ENCODE measurements around the gene ACTL8.

Gene ACTL8

GRCh38 chr1:17757426-17757825 lies 2.3 kb downstream of the ACTL8 start:
- no peak overlapping the region for H3K27ac ChIP-seq (ENCODE audit: low read depth, low read length)

GRCh38 chr1:17759114-17759513 lies 4.0 kb downstream of the ACTL8 start:
- Histone ChIP-seq H2BK15ac (replicated peaks; ENCODE audit: low read depth) (no peak overlapping the region), H3K27ac (ENCODE audit: low read depth, low read length) (no peak overlapping the region), H3K18ac (ENCODE audit: low read length) (no peak overlapping the region), H3K4me1 (ENCODE audit: control insufficient read depth, low read depth, low read length) (no peaks in the 10 kb centered on the region), H2BK120ac (ENCODE audit: low read depth, low read length) (no peak overlapping the region), H3K4me3 (ENCODE audit: low read length) (no peak overlapping the region), H3K36me3 (ENCODE audit: control insufficient read depth, insufficient read depth, low read length) (no peaks in the 10 kb centered on the region), H3K79me1 (ENCODE audit: low read length) (no peaks in the 10 kb centered on the region), H3K23ac (ENCODE audit: low read length) (no peak overlapping the region), H2AK5ac (ENCODE audit: low read length) (no peak overlapping the region), H3K79me2 (ENCODE audit: control insufficient read depth, insufficient read depth, low read length) (no peaks in the 10 kb centered on the region), H3K56ac (ENCODE audit: low read length) (no peak overlapping the region), H3K27me3 (ENCODE audit: insufficient read depth, low read length, poor library complexity) (no peaks in the 10 kb centered on the region), H4K5ac (ENCODE audit: low read length) (no peak overlapping the region), H3K9ac (ENCODE audit: low read length) (no peak overlapping the region), H3K4me2 (ENCODE audit: low read length) (no peak overlapping the region), H3K4ac (ENCODE audit: low read depth, low read length) (no peak overlapping the region), H4K8ac (ENCODE audit: low read depth, low read length) (no peak overlapping the region), H2BK5ac (ENCODE audit: low read length) (no peak overlapping the region)
- peak; percentile 31 for DNase-seq
- no CpG with 5 or more reads among the region's 7 CpGs for WGBS (ENCODE audit: extremely low coverage, insufficient coverage, low lambda C conversion rate)

More at GRCh38 chr1:17757426-17757825, 2.3 kb downstream of the ACTL8 start:
- Histone ChIP-seq H4K8ac (ENCODE audit: low read depth, low read length) (no peak overlapping the region), H2AK5ac (ENCODE audit: low read length) (no peak overlapping the region), H3K4me2 (ENCODE audit: low read length) (no peak overlapping the region), H3K4me1 (ENCODE audit: control insufficient read depth, low read depth, low read length) (no peaks in the 10 kb centered on the region), H3K18ac (ENCODE audit: low read length) (no peak overlapping the region), H3K56ac (ENCODE audit: low read length) (no peak overlapping the region), H3K23ac (ENCODE audit: low read length) (no peak overlapping the region), H3K79me1 (ENCODE audit: low read length) (no peaks in the 10 kb centered on the region), H3K36me3 (ENCODE audit: control insufficient read depth, insufficient read depth, low read length) (no peaks in the 10 kb centered on the region), H3K4me3 (ENCODE audit: low read length) (no peak overlapping the region), H4K5ac (ENCODE audit: low read length) (no peak overlapping the region), H2BK15ac (replicated peaks; ENCODE audit: low read depth) (no peak overlapping the region), H3K9ac (ENCODE audit: low read length) (no peak overlapping the region), H2BK120ac (ENCODE audit: low read depth, low read length) (no peak overlapping the region), H3K79me2 (ENCODE audit: control insufficient read depth, insufficient read depth, low read length) (no peaks in the 10 kb centered on the region), H3K4ac (ENCODE audit: low read depth, low read length) (no peak overlapping the region), H3K27me3 (ENCODE audit: insufficient read depth, low read length, poor library complexity) (no peaks in the 10 kb centered on the region), H2BK5ac (ENCODE audit: low read length) (no peak overlapping the region)
- no peak for DNase-seq
- no CpG with 5 or more reads among the region's 6 CpGs for WGBS (ENCODE audit: extremely low coverage, insufficient coverage, low lambda C conversion rate)

- no peak overlapping the region for H4K5ac ChIP-seq (ENCODE audit: low read length)
- no peak overlapping the region for H3K18ac ChIP-seq (ENCODE audit: low read length)
- no peak overlapping the region for H2AK5ac ChIP-seq (ENCODE audit: low read length)
- H4K8ac ChIP-seq (ENCODE audit: low read depth, low read length) = no peak overlapping the region
- no peak for DNase-seq
- no peak overlapping the region for H3K9ac ChIP-seq (ENCODE audit: low read length)
- H3K79me1 ChIP-seq (ENCODE audit: low read length) = no peaks in the 10 kb centered on the region
- no peak overlapping the region for H2BK15ac ChIP-seq (replicated peaks; ENCODE audit: low read depth)
- H3K79me2 ChIP-seq (ENCODE audit: control insufficient read depth, insufficient read depth, low read length) = no peaks in the 10 kb centered on the region
- H2BK5ac ChIP-seq (ENCODE audit: low read length) = no peak overlapping the region
- no peak overlapping the region for H2BK120ac ChIP-seq (ENCODE audit: low read depth, low read length)
- no peak overlapping the region for H3K4me2 ChIP-seq (ENCODE audit: low read length)
- no peaks in the 10 kb centered on the region for H3K36me3 ChIP-seq (ENCODE audit: control insufficient read depth, insufficient read depth, low read length)
- no peak overlapping the region for H3K23ac ChIP-seq (ENCODE audit: low read length)
- no peaks in the 10 kb centered on the region for H3K27me3 ChIP-seq (ENCODE audit: insufficient read depth, low read length, poor library complexity)
- H3K4ac ChIP-seq (ENCODE audit: low read depth, low read length) = no peak overlapping the region
- no peak overlapping the region for H3K56ac ChIP-seq (ENCODE audit: low read length)
- no peak overlapping the region for H3K27ac ChIP-seq (ENCODE audit: low read depth, low read length)
- no peaks in the 10 kb centered on the region for H3K4me1 ChIP-seq (ENCODE audit: control insufficient read depth, low read depth, low read length)
- no CpG with 5 or more reads among the region's 11 CpGs for WGBS (ENCODE audit: extremely low coverage, insufficient coverage, low lambda C conversion rate)
- H3K4me3 ChIP-seq (ENCODE audit: low read length) = no peak overlapping the region
These were observed 7.2 kb downstream of the ACTL8 start for GRCh38 chr1:17762313-17762712.

GRCh38 chr1:17763417-17763816 lies 8.3 kb downstream of the ACTL8 start:
- Histone ChIP-seq H3K4me3 (ENCODE audit: low read length) (no peak overlapping the region), H3K4me2 (ENCODE audit: low read length) (no peak overlapping the region), H4K8ac (ENCODE audit: low read depth, low read length) (no peak overlapping the region), H3K27ac (ENCODE audit: low read depth, low read length) (no peak overlapping the region), H3K36me3 (ENCODE audit: control insufficient read depth, insufficient read depth, low read length) (no peaks in the 10 kb centered on the region), H3K79me1 (ENCODE audit: low read length) (no peaks in the 10 kb centered on the region), H3K79me2 (ENCODE audit: control insufficient read depth, insufficient read depth, low read length) (no peaks in the 10 kb centered on the region), H2BK15ac (replicated peaks; ENCODE audit: low read depth) (no peak overlapping the region), H2BK5ac (ENCODE audit: low read length) (no peak overlapping the region), H3K27me3 (ENCODE audit: insufficient read depth, low read length, poor library complexity) (no peaks in the 10 kb centered on the region), H3K4me1 (ENCODE audit: control insufficient read depth, low read depth, low read length) (no peaks in the 10 kb centered on the region), H2BK120ac (ENCODE audit: low read depth, low read length) (no peak overlapping the region), H2AK5ac (ENCODE audit: low read length) (no peak overlapping the region), H3K18ac (ENCODE audit: low read length) (no peak overlapping the region), H3K4ac (ENCODE audit: low read depth, low read length) (no peak overlapping the region), H4K5ac (ENCODE audit: low read length) (no peak overlapping the region), H3K23ac (ENCODE audit: low read length) (no peak overlapping the region), H3K9ac (ENCODE audit: low read length) (no peak overlapping the region), H3K56ac (ENCODE audit: low read length) (no peak overlapping the region)
- no peak for DNase-seq
- no CpG with 5 or more reads among the region's 8 CpGs for WGBS (ENCODE audit: extremely low coverage, insufficient coverage, low lambda C conversion rate)

GRCh38 chr1:17763995-17764394 lies 8.9 kb downstream of the ACTL8 start:
- no peak for DNase-seq
- Histone ChIP-seq H4K8ac (ENCODE audit: low read depth, low read length) (no peak overlapping the region), H2AK5ac (ENCODE audit: low read length) (no peak overlapping the region), H3K79me1 (ENCODE audit: low read length) (no peaks in the 10 kb centered on the region), H3K23ac (ENCODE audit: low read length) (no peak overlapping the region), H2BK120ac (ENCODE audit: low read depth, low read length) (no peak overlapping the region), H3K36me3 (ENCODE audit: control insufficient read depth, insufficient read depth, low read length) (no peaks in the 10 kb centered on the region), H3K4me3 (ENCODE audit: low read length) (no peak overlapping the region), H3K4me2 (ENCODE audit: low read length) (no peak overlapping the region), H3K56ac (ENCODE audit: low read length) (no peak overlapping the region), H3K4ac (ENCODE audit: low read depth, low read length) (no peak overlapping the region), H3K4me1 (ENCODE audit: control insufficient read depth, low read depth, low read length) (peaks cover 3% of the 10 kb centered on the region), H2BK15ac (replicated peaks; ENCODE audit: low read depth) (no peak overlapping the region), H3K18ac (ENCODE audit: low read length) (no peak overlapping the region), H3K27ac (ENCODE audit: low read depth, low read length) (no peak overlapping the region), H3K9ac (ENCODE audit: low read length) (no peak overlapping the region), H2BK5ac (ENCODE audit: low read length) (no peak overlapping the region), H3K79me2 (ENCODE audit: control insufficient read depth, insufficient read depth, low read length) (no peaks in the 10 kb centered on the region), H3K27me3 (ENCODE audit: insufficient read depth, low read length, poor library complexity) (no peaks in the 10 kb centered on the region), H4K5ac (ENCODE audit: low read length) (no peak overlapping the region)
- no CpG with 5 or more reads among the region's 5 CpGs for whole genome bisulfite sequencing (ENCODE audit: extremely low coverage, insufficient coverage, low lambda C conversion rate)

GRCh38 chr1:17764591-17764990 lies 9.5 kb downstream of the ACTL8 start:
- H3K27ac ChIP-seq (ENCODE audit: low read depth, low read length) = no peak overlapping the region
- no peaks in the 10 kb centered on the region for H3K27me3 ChIP-seq (ENCODE audit: insufficient read depth, low read length, poor library complexity)
- H3K79me2 ChIP-seq (ENCODE audit: control insufficient read depth, insufficient read depth, low read length) = no peaks in the 10 kb centered on the region
- H2BK120ac ChIP-seq (ENCODE audit: low read depth, low read length) = no peak overlapping the region
- H3K4ac ChIP-seq (ENCODE audit: low read depth, low read length) = no peak overlapping the region
- no CpG with 5 or more reads among the region's 10 CpGs for WGBS (ENCODE audit: extremely low coverage, insufficient coverage, low lambda C conversion rate)
- H3K23ac ChIP-seq (ENCODE audit: low read length) = no peak overlapping the region
- H2BK5ac ChIP-seq (ENCODE audit: low read length) = no peak overlapping the region
- no peak overlapping the region for H3K56ac ChIP-seq (ENCODE audit: low read length)
- peaks cover 4% of the 10 kb centered on the region for H3K4me1 ChIP-seq (ENCODE audit: control insufficient read depth, low read depth, low read length)
- H3K4me3 ChIP-seq (ENCODE audit: low read length) = no peak overlapping the region
- H4K5ac ChIP-seq (ENCODE audit: low read length) = no peak overlapping the region
- no peak overlapping the region for H4K8ac ChIP-seq (ENCODE audit: low read depth, low read length)
- H3K36me3 ChIP-seq (ENCODE audit: control insufficient read depth, insufficient read depth, low read length) = no peaks in the 10 kb centered on the region
- H3K79me1 ChIP-seq (ENCODE audit: low read length) = no peaks in the 10 kb centered on the region
- H2BK15ac ChIP-seq (replicated peaks; ENCODE audit: low read depth) = no peak overlapping the region
- no peak overlapping the region for H3K9ac ChIP-seq (ENCODE audit: low read length)
- no peak overlapping the region for H2AK5ac ChIP-seq (ENCODE audit: low read length)
- DNase-seq = no peak
- H3K18ac ChIP-seq (ENCODE audit: low read length) = no peak overlapping the region
- no peak overlapping the region for H3K4me2 ChIP-seq (ENCODE audit: low read length)
